NK-92 (cell line): ENCODE data around the gene CTBP2.

ENCODE experiments used
- DNase-seq: peaks from one replicate; lab custom pipeline; 2025; ENCODE audit not compliant: unreplicated experiment; lab: John Stamatoyannopoulos, UW

The CTBP2 gene

DNA sequence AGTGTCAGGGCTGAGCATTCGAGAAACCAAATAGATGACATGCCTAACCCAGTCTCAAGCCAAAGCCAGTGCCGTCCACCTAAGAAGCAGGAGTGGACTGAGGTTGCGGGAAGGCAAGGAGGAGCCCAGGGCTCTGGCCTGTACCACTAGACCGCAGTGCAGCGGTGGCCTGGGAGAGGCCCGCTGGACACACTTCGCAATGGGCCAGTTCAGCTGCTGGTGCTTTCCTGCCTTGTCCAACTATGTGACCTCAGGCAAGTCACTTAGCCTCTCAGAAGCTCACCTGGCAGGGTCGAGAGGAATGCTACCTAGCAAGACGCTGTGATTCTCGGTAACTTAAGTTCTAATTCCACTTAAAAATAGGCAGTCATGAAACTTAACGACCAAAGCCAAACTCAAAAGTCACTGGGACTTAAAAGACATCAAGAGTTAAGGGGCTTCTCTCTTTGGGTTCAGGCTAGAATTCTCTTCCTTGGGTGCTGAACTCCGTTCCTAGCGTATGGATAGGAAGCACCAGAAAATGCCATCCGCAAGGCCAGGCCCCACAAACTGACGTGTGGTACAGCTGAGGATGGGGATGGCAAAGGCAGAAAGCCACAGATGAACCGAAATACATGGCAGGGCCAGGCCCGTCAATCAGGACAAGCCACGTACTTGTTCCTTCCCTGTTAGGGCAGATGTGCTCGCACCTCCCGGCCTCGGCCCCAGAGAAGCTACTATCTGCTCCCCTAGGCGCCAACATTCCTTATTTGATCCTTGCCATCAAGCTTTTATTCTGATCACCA, 34.2 kb downstream of the CTBP2 start:
- no peak for DNase-seq

DNA sequence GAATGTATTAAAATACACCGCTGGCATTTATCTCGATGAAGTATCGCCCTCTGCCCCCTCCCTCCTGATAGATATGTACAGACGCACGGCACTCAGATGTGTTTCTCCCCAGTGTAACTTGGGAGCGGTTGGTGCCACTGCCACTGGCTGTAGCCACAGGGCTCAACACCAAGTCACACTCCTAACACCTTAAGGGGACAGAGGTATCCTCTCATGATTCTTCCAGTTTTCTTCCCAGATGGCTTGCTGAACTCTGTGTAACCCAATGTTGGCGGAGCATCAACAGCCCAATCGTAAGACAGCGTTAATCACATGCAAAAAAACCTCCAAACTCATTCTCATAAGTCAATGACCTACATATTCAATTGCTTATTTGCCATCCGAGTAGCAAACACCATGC, 35.5 kb downstream of the CTBP2 start:
- no peak for DNase-seq

DNA sequence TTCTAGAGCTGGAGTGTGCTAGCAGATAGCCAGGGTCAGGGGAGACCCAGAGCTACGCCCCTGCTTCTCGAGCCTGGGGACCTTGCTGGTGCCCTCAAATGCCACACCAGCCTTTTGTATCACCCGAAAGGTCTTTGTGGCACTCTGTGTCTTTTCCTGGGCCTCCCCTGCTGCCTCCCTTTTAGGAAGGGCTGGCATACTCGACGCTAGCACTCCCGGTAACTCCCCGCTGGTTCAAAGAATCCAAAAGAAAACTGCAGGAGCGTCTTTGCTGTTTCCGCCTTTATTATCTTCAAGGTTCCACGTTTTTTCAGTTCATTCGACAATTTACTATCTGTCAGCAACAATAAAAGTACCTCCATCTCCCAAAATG, 36.3 kb downstream of the CTBP2 start:
- DNase-seq, result no peak

DNA sequence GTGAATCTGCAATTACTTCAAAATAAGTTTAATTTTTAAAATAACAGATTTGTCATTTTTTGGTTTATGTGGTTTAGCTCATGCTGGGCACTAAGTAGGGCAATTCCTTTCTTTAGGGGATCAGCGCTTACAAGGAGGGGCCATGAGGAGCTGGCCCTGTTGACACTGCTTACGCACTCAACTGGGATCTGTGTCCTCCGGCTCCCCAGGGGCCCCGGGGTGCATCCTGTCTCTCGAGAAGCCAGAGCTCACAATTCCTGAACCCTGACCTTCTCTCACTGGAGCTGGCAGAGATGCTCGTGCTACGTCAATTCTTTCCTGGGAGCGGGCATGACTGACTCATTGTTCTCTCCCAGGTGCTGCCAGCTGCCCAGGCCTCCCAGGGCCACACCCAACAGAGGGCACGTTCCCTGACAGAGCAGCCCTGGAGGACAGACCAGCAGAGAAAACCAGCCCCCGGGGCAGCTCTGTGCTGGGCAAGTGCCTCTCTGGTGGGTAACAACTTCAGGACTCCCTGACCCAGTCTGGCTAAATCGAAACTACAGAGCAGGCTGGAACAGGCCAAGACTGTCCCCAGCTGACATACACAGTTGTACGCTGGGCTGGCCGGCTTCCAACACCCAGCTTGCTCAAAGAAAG, 36.8 kb downstream of the CTBP2 start:
- DNase-seq, result no peak

GRCh38 chr10:125122566-125122965, 37.8 kb downstream of the CTBP2 start:
- no peak for DNase-seq

DNA sequence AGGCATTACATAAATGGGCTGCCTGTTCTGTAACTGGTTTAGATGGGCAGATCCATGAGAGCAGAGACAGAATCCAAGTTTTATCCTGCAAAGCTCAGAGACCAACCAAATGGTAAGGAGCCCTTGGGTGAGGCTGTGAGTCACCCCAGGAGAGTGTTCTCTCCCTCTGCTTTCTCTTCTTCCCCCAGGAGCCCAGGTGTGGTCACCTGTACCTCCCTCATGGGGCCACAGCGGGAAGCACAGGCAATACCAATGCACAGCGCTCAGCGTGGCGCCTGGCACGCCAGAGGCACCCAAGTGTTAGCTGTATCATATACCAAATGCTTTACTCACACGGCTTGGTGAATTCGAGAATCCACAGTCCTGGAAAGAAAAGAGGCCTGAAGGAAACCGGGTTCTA, 39.4 kb downstream of the CTBP2 start:
- no peak for DNase-seq

- DNase-seq, result no peak
These were observed 40.2 kb downstream of the CTBP2 start for GRCh38 chr10:125120053-125120710.

DNA sequence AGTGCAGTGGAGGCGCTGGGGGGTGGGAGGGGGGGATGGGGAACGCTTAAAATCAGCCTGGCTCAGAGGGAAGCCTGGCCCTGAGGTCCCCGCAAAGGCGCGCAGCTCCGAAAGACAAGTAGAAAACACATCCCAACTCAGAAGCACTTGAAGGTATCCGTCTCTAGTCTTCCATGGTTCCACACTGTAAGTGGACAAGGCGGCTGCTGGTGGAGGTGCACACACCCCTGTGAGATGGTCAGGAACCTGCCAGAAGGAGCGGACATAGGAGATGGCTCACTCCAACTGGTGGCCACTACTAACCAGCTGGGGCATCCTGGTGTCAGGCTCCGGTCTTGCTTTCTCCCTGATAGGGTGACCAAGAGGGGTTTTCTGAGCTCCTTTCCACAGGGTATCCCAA, 41.7 kb downstream of the CTBP2 start:
- DNase-seq, result no peak

- DNase-seq, result no peak
These were observed 42.3 kb downstream of the CTBP2 start for GRCh38 chr10:125118011-125118611.

- no peak for DNase-seq
These were observed 43.6 kb downstream of the CTBP2 start for GRCh38 chr10:125116652-125117310.

GRCh38 chr10:125116041-125116649, 44.2 kb downstream of the CTBP2 start:
- no peak for DNase-seq

GRCh38 chr10:125115409-125115808, 45.0 kb downstream of the CTBP2 start:
- DNase-seq, result no peak

- no peak for DNase-seq
These were observed 45.5 kb downstream of the CTBP2 start for GRCh38 chr10:125114761-125115391.

DNA sequence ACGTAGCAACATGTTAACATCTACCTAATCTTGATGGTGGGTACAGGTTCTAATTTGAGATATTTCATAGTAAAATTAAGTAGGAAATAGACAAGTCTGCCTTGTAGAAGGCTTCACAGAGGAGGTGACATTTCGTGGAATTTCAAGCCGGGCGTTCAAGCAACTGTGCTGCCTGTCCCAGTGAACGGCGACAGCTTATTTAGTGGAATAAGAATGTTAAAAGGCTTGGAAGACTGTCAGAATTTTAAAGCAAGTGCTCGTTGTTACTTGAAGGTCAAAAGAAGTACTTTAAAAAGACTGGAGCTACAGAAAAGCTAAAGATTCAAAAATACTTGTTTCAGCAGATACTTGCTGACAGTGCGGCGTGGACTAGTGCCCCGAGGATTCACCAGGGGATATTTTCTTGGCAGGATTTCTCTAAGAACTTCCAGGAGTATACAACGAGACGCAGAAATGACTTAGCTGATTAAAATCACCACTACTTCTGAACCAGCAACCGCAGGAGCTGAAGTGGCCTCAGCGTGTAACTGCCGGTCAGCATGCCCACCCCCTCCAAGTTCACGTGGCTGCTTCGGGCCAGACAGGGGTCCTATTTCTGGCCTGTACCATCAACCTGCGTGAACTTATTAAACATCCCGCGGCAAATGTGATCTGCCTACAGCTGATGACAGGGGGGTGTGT, 46.5 kb downstream of the CTBP2 start:
- DNase-seq, result no peak

GRCh38 chr10:125112697-125113494, 47.5 kb downstream of the CTBP2 start:
- no peak for DNase-seq

- no peak for DNase-seq
These were observed 49.1 kb downstream of the CTBP2 start for GRCh38 chr10:125111118-125111727.

- no peak for DNase-seq
These were observed 52.3 kb downstream of the CTBP2 start for GRCh38 chr10:125107965-125108580.
